ENCODE data around the gene GIPC1. TPM values are rescaled to one million over a fixed set of nuclear protein-coding genes. Genes with fewer than 3 reads are reported as not detected.

GIPC1 gene
- total RNA-seq, 1 donor from 2014 or later = 23.6 TPM

GRCh38 chr19:14474827-14475226, 21.1 kb downstream of the GIPC1 start:
- DNase-seq (ENCODE audit: low spot score) = no peak
- Mint-ChIP-seq H3K4me1 (peaks cover 19% of the 10 kb centered on the region), H3K4me3 (peak overlapping the region; percentile 55), H3K27me3 (ENCODE audit: insufficient read depth, low read depth) (peaks cover 11% of the 10 kb centered on the region), H3K36me3 (peaks cover 4% of the 10 kb centered on the region), H3K9me3 (no peaks in the 10 kb centered on the region), H3K27ac (no peak overlapping the region)
- Histone ChIP-seq H3F3A (ENCODE audit: low read depth) (peaks cover 18% of the 10 kb centered on the region), H3K27ac (no peak overlapping the region), H3K9me3 (ENCODE audit: low read depth) (no peaks in the 10 kb centered on the region), H4K20me1 (ENCODE audit: low read depth) (peaks cover 16% of the 10 kb centered on the region), H3K79me2 (ENCODE audit: low read depth) (no peaks in the 10 kb centered on the region), H3K4me2 (peak overlapping the region; percentile 65), H3K4me1 (peaks cover 22% of the 10 kb centered on the region), H3K9ac (no peak overlapping the region), H2AFZ (replicated peaks) (no peak overlapping the region), H3K36me3 (no peaks in the 10 kb centered on the region), H3K4me3 (peak overlapping the region; percentile 10), H3K27me3 (peaks cover 4% of the 10 kb centered on the region)
- TF ChIP-seq EZH2 (IDR thresholded peaks at IDR 0.05) (no peak), CTCF (IDR thresholded peaks at IDR 0.05) (no peak)

- Histone ChIP-seq H3F3A (ENCODE audit: low read depth) (peaks cover 18% of the 10 kb centered on the region), H3K4me3 (no peak overlapping the region), H3K4me1 (peaks cover 20% of the 10 kb centered on the region), H2AFZ (replicated peaks) (no peak overlapping the region), H4K20me1 (ENCODE audit: low read depth) (peaks cover 10% of the 10 kb centered on the region), H3K36me3 (no peaks in the 10 kb centered on the region), H3K4me2 (no peak overlapping the region), H3K27me3 (peaks cover 4% of the 10 kb centered on the region), H3K9ac (no peak overlapping the region), H3K9me3 (ENCODE audit: low read depth) (no peaks in the 10 kb centered on the region), H3K79me2 (ENCODE audit: low read depth) (no peaks in the 10 kb centered on the region), H3K27ac (no peak overlapping the region)
- Mint-ChIP-seq H3K27me3 (ENCODE audit: insufficient read depth, low read depth) (peaks cover 11% of the 10 kb centered on the region), H3K27ac (peak overlapping the region; percentile 37), H3K4me3 (no peak overlapping the region), H3K4me1 (peaks cover 19% of the 10 kb centered on the region), H3K9me3 (no peaks in the 10 kb centered on the region), H3K36me3 (peaks cover 4% of the 10 kb centered on the region)
- no peak for DNase-seq (ENCODE audit: low spot score)
- no peak for TF ChIP-seq EZH2phosphoT487 (IDR thresholded peaks at IDR 0.05)
- TF ChIP-seq CTCF (IDR thresholded peaks at IDR 0.05) = no peak
- no peak for TF ChIP-seq EZH2 (IDR thresholded peaks at IDR 0.05)
Measured at GRCh38 chr19:14473978-14474578, 21.8 kb downstream of the GIPC1 start.

DNA sequence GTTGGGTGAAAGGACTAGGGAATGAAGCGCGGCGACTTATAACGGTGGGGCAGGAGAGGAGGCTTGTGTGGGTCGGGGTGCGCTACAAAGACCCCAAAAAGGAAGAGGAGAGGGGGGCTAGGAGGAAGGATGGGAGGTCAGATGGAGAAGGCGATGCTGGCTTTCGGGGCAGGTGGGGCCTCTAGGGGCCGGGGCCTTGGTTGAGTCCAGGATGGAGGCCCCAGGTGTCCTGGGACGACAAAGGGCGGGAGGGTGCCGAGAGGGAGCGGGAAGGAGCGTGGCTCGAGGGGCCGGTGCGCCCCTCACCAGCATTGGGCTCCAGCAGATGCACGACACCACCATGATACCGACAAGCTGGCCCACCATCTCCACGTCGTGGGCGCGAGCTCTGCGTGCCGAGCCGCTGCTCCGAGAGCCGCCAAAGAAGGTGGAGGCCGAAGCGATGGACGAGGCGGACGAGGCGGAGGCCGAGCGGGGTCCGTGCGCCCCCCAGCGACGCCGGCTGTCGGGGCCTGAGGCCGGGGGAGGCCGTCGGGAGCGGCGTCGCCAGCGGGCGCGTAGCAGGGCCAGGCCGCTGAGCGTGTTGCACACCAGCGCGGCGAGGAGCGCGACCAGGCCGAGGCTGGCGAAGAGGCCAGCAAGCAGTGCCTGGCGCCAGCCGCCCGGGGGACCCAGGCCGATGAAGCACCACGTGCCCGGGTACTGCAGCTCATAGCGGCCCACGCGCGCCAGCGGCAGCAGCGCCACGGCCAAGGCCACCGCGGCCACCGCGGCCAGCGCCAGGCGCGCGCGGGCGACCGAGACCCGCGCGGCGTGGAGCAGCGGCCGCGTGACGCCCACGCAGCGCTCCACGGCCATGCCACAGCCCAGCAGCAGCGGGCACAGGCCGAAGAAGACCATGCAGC, 22.6 kb downstream of the GIPC1 start:
- Histone ChIP-seq H3K27ac (no peak overlapping the region), H3K36me3 (no peaks in the 10 kb centered on the region), H3F3A (ENCODE audit: low read depth) (peaks cover 18% of the 10 kb centered on the region), H3K4me1 (peaks cover 20% of the 10 kb centered on the region), H3K9ac (no peak overlapping the region), H3K9me3 (ENCODE audit: low read depth) (no peaks in the 10 kb centered on the region), H2AFZ (replicated peaks) (no peak overlapping the region), H3K27me3 (peaks cover 4% of the 10 kb centered on the region), H4K20me1 (ENCODE audit: low read depth) (peaks cover 10% of the 10 kb centered on the region), H3K79me2 (ENCODE audit: low read depth) (no peaks in the 10 kb centered on the region), H3K4me2 (peak overlapping the region; percentile 87), H3K4me3 (peak overlapping the region; percentile 51)
- Mint-ChIP-seq H3K36me3 (peaks cover 5% of the 10 kb centered on the region), H3K4me3 (peak overlapping the region; percentile 71), H3K27ac (no peak overlapping the region), H3K9me3 (no peaks in the 10 kb centered on the region), H3K27me3 (ENCODE audit: insufficient read depth, low read depth) (peaks cover 11% of the 10 kb centered on the region), H3K4me1 (peaks cover 19% of the 10 kb centered on the region)
- DNase-seq (ENCODE audit: low spot score) = no peak
- TF ChIP-seq EZH2 (IDR thresholded peaks at IDR 0.05) (no peak), EZH2phosphoT487 (IDR thresholded peaks at IDR 0.05) (no peak), CTCF (IDR thresholded peaks at IDR 0.05) (no peak)
